Lung (tissue), 12 donors: ENCODE measurements around the gene LGR4. TPM values are rescaled to one million over a fixed set of nuclear protein-coding genes. Genes with fewer than 3 reads are reported as not detected.

Experiments used
- ATAC-seq: fragments of 200-7000 bp; cut with Tn5 transposase; one replicate; pipeline ENCODE4 v1.9.1; 2020; ENCODE audit warnings: moderate number of reproducible peaks; ENCODE audit not compliant: insufficient read depth, low FRiP score
- DNase-seq, 3 donors: peaks; one replicate each; pipeline ENCODE4 v3.0.0-alpha.2; 2013 to 2017
- H3K27ac ChIP-seq, 2 donors: one replicate each; pipeline ENCODE4 v1.5.1; 2013; ENCODE audit warnings: mild to moderate bottlenecking in 2 of 2, moderate library complexity in 2 of 2, control low read depth in 1 of 2, inconsistent platforms in 1 of 2, low read depth in 1 of 2, low read length in 1 of 2
- H3K27me3 ChIP-seq, 3 donors: one replicate each; pipeline ENCODE4 v1.5.1; 2013; ENCODE audit warnings: low read length in 2 of 3; ENCODE audit not compliant: control insufficient read depth in 3 of 3, insufficient read depth in 3 of 3
- H3K36me3 ChIP-seq, 4 donors: one replicate each; pipeline ENCODE4 v1.5.1; 2013; ENCODE audit warnings: low read length in 4 of 4, mild to moderate bottlenecking in 1 of 4, moderate library complexity in 1 of 4; ENCODE audit not compliant: control insufficient read depth in 4 of 4, insufficient read depth in 4 of 4
- H3K4me1 ChIP-seq, 5 donors: one replicate each; pipeline ENCODE4 v1.5.1; 2013; ENCODE audit warnings: low read length in 5 of 5, mild to moderate bottlenecking in 2 of 5, moderate library complexity in 1 of 5; ENCODE audit not compliant: control insufficient read depth in 5 of 5, insufficient read depth in 5 of 5
- H3K4me3 ChIP-seq: one replicate; pipeline ENCODE4 v1.5.1; 2013; ENCODE audit warnings: mild to moderate bottlenecking, control low read depth, moderate library complexity
- H3K9ac ChIP-seq, 2 donors: one replicate each; pipeline ENCODE4 v1.5.1; 2013; ENCODE audit warnings: low read length in 2 of 2, control low read depth in 1 of 2; ENCODE audit not compliant: insufficient read depth in 1 of 2
- H3K9me3 ChIP-seq, 4 donors: one replicate each; pipeline ENCODE4 v1.5.1; 2013; ENCODE audit warnings: low read length in 3 of 4, mild to moderate bottlenecking in 1 of 4, moderate library complexity in 1 of 4; ENCODE audit not compliant: control insufficient read depth in 4 of 4, insufficient read depth in 3 of 4
- CTCF ChIP-seq: IDR thresholded peaks from 2 replicates; pipeline ENCODE4 v1.5.1; 2012; ENCODE audit warnings: mild to moderate bottlenecking; ENCODE audit errors: control extremely low read depth, extremely low read depth
- WGBS, 2 donors: extraction: QIAGEN DNeasy Blood & Tissue Kit; methylation state at CpG; one replicate each; pipeline ENCODE4 v1.1.7; 2013; 5-methylcytosine and 5-hydroxymethylcytosine counted together
- polyA plus RNA-seq, 2 donors: library from polyadenylated mRNA; stranded (reverse); fragments of 200-250 nt; gene quantifications; one replicate each; pipeline ENCODE4 v1.2.1, GENCODE V29; 2013
- total RNA-seq, 2 donors: library from RNA; depleted of rRNA in 1 of 2; stranded (reverse); fragments of >200 nt in 1 of 2; gene quantifications; one replicate each; pipeline ENCODE4 v1.2.1, GENCODE V29; 2014 to 2021
- donor health status: control.
- donor health status: control.
- donor health status: Bipolar disorder and iron deficiency.
- donor health status: healthy.
- donor health status: DM: yes; HTN: yes; CAD: no.

Gene LGR4
- total and polyA plus RNA-seq, 4 donors, result 2.2 to 29.2 (median 3.7) TPM

GRCh38 chr11:27475622-27476021 is 3.0 kb upstream of the LGR4 start:
- Histone ChIP-seq H3K9me3 (no peaks in the 10 kb centered on the region), H3K4me1 (peaks cover 0 to 15% (median 6%) of the 10 kb centered on the region in 5 donors), H3K27ac (no peak overlapping the region), H3K9ac (no peak overlapping the region), H3K27me3 (peaks cover 0 to 30% (median 3%) of the 10 kb centered on the region in 3 donors), H3K4me3 (no peak overlapping the region), H3K36me3 (no peaks in the 10 kb centered on the region)
- no peak for TF ChIP-seq CTCF
- 87 to 94% methylated on average over 5 of the region's 5 CpGs for WGBS, 2 donors
- no peak for ATAC-seq
- DNase-seq, result no peak

GRCh38 chr11:27473017-27473406 is 422 bp upstream of the LGR4 start:
- H3K9me3 ChIP-seq, result no peaks in the 10 kb centered on the region
- peaks cover 0 to 43% (median 3%) of the 10 kb centered on the region in 3 donors for H3K27me3 ChIP-seq
- TF ChIP-seq CTCF, result no peak
- no peak overlapping the region for H3K4me3 ChIP-seq
- H3K4me1 ChIP-seq, result peaks cover 0 to 15% (median 6%) of the 10 kb centered on the region in 5 donors
- H3K36me3 ChIP-seq, result no peaks in the 10 kb centered on the region
- no peak for ATAC-seq
- DNase-seq, result no peak
- WGBS, 2 donors, result 21 to 27% methylated on average over 8 to 9 of the region's 9 CpGs
- H3K9ac ChIP-seq, result no peak overlapping the region
- peak overlapping the region in 1 of 2 donors; percentile 38 for H3K27ac ChIP-seq

- Histone ChIP-seq H3K9ac (peak overlapping the region; percentile 21 to 42), H3K4me1 (peaks cover 0 to 15% (median 6%) of the 10 kb centered on the region in 5 donors), H3K27ac (peak overlapping the region; percentile 86 to 92), H3K27me3 (peaks cover 0 to 45% (median 3%) of the 10 kb centered on the region in 3 donors), H3K36me3 (no peaks in the 10 kb centered on the region), H3K9me3 (no peaks in the 10 kb centered on the region), H3K4me3 (peak overlapping the region; percentile 77)
- ATAC-seq, result peak; percentile 66
- no peak for TF ChIP-seq CTCF
- WGBS, 2 donors, result 0 to 1% methylated on average over 47 to 79 of the region's 79 CpGs
- peak; percentile 43 to 61 (median 53) for DNase-seq
Observed at GRCh38 chr11:27471589-27472397, 797 bp downstream of the LGR4 start.
